HG03280 (cell line): ENCODE data around the gene PDE6B.

Experiments
- ATAC-seq: cut with Tn5 transposase; IDR thresholded peaks from one replicate; pipeline ENCODE4 v1.9.1; 2021; ENCODE audit warnings: mild to moderate bottlenecking, moderate library complexity; ENCODE audit not compliant: unreplicated experiment

PDE6B gene

GRCh38 chr4:600166-600565 is 25.2 kb upstream of the PDE6B start:
- no peak for ATAC-seq

GRCh38 chr4:600850-601515 is 24.4 kb upstream of the PDE6B start:
- no peak for ATAC-seq

DNA sequence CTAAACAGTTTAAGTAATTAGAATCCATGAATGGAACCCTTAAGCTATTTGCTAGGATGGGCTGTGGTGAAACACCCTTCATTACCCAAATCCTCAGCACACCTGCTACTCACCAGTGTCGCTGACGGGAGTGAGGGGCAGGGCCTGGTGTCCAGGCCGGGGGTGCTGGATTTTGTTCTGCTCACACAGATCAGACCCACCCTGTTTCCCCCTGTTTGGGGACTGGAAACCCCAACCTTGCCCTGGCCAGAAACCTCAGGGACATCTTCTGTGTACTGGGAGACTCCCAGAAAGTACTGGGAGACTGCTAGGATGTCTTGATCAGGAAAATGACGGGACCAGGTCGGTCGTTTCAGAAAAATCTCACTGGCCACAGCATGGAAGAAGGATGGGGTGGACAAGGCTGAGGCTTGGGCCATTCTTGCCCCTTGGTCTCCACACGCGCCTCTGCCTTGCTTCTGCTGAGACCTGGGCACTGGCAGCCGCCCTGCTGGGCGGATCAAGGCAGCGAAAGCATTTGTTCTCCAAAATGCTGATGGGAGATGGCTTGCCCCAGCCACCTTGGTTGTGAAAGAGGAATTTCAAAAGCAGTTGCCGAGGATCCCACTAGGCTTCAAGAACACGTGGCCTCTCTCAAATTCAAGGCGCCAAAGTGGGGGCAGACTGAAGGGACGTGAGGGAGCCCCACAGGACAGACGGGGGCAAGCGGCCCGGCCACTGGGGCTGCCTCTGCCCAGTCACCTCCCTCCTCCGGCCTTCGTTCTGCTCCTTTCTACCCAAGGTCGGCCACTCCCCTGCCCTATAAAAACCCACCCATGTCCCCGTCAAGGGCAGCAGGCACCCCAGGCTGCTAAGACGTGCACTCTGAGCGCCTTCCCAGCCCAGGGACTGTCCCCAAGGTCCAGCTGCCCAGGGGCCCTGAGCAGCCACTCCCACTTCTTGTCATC is 23.5 kb upstream of the PDE6B start:
- no peak for ATAC-seq

DNA sequence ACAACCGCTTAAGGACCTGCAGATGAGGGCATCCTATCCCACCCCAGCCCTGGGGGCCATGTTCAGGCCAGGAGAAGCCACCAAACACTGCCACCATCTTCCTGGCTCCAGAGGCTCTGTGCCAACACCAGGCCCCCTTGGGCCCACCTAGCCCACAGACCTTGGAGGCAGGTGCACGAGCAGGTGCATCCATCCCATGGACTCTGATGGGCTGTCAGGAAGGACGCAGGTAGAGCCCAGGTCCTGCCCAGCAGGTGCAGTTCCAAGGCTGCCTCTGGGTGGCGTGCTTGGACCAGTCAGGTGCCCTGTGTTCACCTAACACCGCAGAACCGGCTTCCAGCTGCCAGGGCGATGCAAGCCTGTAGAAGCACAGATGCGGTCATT is 22.8 kb upstream of the PDE6B start:
- ATAC-seq, result no peak

DNA sequence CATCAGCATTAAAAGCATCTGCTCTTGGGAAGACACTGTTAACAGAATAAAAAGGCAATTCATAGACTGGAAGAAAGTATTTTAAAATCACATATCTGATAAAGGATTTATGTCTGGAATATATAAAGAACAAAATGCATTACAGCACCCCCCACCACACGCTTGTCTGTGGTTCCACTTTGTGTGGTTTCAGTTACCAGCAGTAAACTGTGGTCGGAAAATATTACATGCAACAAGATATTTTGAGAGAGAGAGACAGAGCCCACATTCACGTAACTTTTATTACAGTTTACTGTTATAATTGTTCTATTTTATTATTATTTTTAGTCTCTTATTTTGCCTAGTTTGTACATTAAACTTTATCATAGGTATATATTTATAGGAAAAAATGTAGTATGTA is 21.2 kb upstream of the PDE6B start:
- ATAC-seq, result no peak

DNA sequence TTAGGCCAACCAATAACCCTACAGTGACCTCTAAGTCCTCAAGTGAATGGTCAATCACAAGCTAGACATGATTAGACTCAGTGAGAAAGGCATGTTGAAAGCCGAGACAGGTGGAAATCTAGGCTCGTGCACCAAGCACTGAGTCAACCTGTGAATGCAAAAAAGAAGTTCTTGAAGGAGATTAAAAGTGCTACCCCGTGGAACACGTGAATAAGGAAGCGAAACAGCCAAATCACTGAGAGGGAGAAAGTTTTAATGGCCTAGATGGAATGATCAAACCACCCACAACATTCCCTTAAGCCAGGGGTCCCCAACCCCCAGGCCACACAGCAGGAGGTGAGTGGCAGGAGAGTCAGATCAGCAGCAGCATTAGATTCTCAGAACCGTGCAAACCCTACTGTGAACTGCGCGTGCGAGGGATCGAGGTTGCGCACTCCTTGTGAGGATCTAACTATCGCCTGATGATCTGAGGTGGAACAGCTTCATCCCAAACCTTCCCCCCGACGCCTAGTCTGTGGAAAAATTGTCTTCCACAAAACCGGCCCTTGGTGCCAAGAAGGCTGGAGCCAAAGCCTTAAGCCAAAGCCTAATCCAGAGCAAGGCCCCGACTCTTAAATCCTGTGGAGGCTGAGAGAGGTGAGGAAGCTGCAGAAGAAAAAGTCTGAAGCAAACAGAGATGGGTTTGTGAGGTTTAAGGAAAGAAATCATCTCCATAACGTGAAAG is 19.5 kb upstream of the PDE6B start:
- no peak for ATAC-seq

GRCh38 chr4:608236-608635 is 17.1 kb upstream of the PDE6B start:
- no peak for ATAC-seq

- no peak for ATAC-seq
These were observed 15.8 kb upstream of the PDE6B start for GRCh38 chr4:609400-610050.

DNA sequence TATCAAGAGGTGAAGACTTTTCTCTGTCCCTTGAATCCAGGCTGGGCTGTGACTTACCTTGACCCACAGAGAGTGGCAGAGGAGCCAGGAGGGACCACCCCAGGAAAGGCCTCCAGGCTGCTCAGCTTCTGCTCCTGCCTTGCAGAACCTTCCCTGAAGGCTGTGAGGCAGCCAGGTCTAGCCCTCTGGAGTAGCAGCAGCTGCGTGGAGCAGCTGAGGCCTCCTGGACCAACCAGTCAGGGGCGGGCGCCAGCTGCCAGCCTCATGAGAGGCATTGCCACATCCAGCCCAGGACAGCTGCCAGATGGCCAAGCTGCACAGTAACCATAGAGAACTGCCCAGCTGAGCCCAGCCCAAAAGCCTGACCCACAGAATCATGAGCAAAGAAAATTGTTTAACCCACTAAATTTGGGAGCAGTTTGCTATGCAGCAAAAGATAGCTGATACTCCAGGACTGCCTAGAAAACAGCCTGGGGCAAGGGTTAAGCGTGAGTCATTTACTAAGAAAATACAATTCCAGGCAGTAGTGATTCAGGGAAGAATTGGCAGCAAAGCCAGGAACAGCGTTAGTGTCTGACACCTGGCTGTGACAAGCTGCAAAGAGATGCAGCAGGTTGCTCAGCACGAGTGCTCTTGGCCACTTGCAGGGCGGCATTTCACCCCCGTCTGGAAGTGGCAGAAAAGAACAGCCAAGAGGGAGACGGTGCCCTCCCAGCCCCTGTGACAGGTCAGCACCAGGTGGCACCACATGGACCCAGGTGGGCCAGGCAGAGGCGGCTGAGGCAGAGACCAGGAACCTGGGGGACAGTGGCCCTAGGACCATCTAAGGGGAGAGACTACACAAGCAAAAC is 14.7 kb upstream of the PDE6B start:
- ATAC-seq, result no peak

- no peak for ATAC-seq
These were observed 13.2 kb upstream of the PDE6B start for GRCh38 chr4:612052-612748.

GRCh38 chr4:612749-613125 is 12.6 kb upstream of the PDE6B start:
- no peak for ATAC-seq

DNA sequence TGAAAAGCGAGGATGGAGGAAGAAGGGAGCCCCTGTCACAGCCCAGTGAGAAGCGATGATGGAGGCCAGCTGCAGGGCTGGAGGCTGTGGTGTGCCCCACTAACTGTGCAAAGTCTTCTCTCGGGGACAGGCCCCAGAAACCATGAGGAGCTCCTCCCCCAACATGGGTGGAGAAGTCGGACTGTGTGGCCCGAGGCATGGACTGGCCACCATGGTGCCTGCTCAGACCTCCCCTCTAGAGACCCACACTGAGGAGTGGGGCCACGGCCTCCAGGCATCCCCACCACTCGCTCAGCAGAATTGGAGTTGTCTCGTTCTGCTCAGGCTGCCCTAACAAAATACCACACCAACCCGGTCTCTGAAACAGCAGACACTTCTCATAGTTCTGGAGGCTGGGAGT is 12.2 kb upstream of the PDE6B start:
- ATAC-seq, result no peak

DNA sequence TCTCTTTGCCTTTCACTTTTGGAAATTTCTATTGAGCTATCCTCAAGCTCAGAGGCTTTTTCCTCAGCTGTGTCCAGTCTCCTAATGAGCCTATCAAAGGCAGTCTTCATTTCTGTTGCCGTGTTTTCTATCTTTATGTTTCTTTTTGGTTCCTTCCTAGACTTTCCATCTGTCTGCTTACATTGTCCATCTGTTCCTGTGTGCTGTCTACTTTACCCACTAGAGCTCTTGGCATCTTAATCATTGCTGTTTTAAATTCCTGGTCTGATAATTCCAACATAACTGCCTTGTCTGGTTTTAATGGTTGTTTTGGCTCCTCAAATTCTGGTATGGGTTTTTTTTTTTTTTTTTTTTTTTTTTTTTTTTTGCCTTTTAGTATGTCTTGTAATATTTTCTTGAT is 9.3 kb upstream of the PDE6B start:
- ATAC-seq, result no peak

- ATAC-seq, result no peak
These were observed 8.3 kb upstream of the PDE6B start for GRCh38 chr4:616911-617643.

DNA sequence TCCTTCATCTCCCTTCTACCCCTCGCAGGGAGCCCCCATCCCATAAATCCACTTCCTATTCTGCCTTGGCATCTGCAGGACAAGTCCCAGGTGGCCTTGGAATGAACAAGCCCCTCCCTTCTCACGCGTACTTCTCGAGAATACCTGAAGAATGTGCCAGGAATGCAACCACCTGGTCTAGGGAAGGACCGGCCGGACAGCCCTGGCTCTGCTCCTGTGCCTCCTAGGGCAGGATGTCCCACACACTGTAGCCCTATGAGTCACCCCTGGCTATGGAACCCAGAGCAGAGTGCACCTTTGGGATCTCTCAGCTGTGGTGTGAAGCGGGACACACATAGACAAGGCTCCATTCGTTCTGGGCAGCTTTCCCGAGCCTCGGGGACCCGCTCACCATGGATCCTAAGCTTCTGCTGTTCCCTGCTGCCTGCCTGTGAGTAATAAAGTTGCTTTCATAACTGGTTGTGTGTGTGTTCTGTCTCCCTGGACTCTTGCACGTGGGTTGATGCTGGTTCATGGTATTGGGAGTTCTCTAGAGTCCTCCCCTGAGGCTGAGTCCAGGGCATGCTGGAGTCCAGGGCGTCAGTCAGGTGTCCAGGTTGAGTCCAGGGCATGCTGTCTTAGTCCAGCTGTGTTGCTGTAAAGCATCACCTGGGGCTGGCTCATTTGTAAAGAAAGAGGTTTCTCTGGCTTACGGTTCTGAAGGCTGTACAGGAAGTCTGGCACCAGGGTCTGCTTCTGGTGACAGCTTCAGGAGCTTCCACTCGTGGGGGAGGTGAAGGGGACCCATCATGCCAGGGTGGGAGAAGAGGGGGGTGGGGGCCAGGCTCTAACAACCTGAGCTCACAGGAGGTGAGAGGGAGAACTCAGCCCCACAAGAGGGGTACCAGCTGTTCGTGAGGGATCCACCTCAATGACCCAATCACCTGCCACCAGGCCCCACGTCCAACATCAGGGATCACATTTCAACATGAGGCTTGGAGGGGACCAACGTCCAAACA is 7.4 kb upstream of the PDE6B start:
- ATAC-seq, result no peak

DNA sequence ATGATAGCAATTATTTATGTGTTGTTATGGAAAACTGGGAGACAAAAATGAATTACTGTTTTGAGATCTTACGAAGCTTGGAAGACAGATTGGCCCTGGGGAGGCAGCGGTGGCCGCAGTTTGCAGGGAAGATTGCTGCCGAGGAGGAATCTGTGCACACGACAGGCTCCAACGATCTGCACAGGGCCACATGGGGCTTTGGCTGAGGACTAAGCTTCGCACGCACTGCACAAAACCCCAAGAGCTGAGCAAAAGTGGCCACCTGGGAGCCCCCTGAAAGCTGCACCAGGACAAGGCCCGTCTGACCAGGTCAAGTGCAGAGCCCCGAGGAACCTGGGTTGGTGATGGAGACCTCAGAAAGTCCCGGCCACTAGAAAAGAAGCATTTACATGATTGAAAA is 5.2 kb upstream of the PDE6B start:
- no peak for ATAC-seq

DNA sequence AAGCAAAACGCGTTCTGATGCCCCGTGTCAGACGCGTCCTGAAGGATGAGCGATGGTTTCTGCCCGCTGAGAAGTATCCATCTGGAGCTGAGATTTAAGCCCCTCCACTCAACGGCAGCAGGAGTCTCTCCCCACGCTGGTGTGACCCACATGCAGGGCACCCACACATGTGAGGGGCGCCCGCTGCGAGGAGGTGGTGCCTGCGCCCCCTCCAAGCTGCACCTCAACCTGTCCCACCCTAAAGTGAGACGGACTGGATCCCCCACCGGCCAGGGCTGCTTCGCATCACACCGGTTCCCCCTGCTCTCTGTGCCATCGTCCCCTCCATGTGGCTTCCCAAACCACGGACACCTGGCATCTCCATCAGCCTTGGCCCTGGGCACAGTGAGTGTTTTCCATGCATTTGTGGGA is 4.5 kb upstream of the PDE6B start:
- ATAC-seq, result no peak
